ENCODE results near the gene PRRT1B. TPM values are rescaled to one million over a fixed set of nuclear protein-coding genes. Genes with fewer than 3 reads are reported as not detected.

The PRRT1B gene
- total and polyA plus RNA-seq, 4 donors = 0.19 to 1.1 (median 0.28) TPM; not detected in 1

- no peaks in the 10 kb centered on the region for H3K27me3 ChIP-seq (ENCODE audit: control insufficient read depth, insufficient read depth, low read length)
- H3K4me1 ChIP-seq (ENCODE audit: control insufficient read depth, insufficient read depth, low read length) = peaks cover 3% of the 10 kb centered on the region
- H3K4me3 ChIP-seq (ENCODE audit: low read depth, low read length) = no peak overlapping the region
- WGBS (ENCODE audit: insufficient coverage) = 84% methylated on average over 19 of the region's 21 CpGs
- H3K27ac ChIP-seq (ENCODE audit: low read depth, low read length) = no peak overlapping the region
- H3K36me3 ChIP-seq (ENCODE audit: control insufficient read depth, insufficient read depth, low read length) = peaks cover 95% of the 10 kb centered on the region
- H3K9me3 ChIP-seq (ENCODE audit: control insufficient read depth, insufficient read depth, low read length) = no peaks in the 10 kb centered on the region
- peak in 3 of 6 donors; percentile 11 to 78 (median 73) for DNase-seq (ENCODE audit: low read depth in 4 of 6, low spot score in 6 of 6)
Measured at GRCh38 chr9:131590907-131591844, 45.9 kb downstream of the PRRT1B start.

GRCh38 chr9:131591845-131592208 lies 46.5 kb downstream of the PRRT1B start:
- Histone ChIP-seq H3K27me3 (ENCODE audit: control insufficient read depth, insufficient read depth, low read length) (no peaks in the 10 kb centered on the region), H3K27ac (ENCODE audit: low read depth, low read length) (no peak overlapping the region), H3K4me3 (ENCODE audit: low read depth, low read length) (no peak overlapping the region), H3K9me3 (ENCODE audit: control insufficient read depth, insufficient read depth, low read length) (no peaks in the 10 kb centered on the region), H3K4me1 (ENCODE audit: control insufficient read depth, insufficient read depth, low read length) (peaks cover 3% of the 10 kb centered on the region), H3K36me3 (ENCODE audit: control insufficient read depth, insufficient read depth, low read length) (peaks cover 99% of the 10 kb centered on the region)
- 88% methylated on average over 1 of the region's 6 CpGs for WGBS (ENCODE audit: insufficient coverage)
- DNase-seq (ENCODE audit: low read depth in 4 of 6, low spot score in 6 of 6) = no peak

GRCh38 chr9:131593091-131593820 lies 47.9 kb downstream of the PRRT1B start:
- no peak for DNase-seq (ENCODE audit: low read depth in 4 of 6, low spot score in 6 of 6)
- Histone ChIP-seq H3K27ac (ENCODE audit: low read depth, low read length) (no peak overlapping the region), H3K4me3 (ENCODE audit: low read depth, low read length) (no peak overlapping the region), H3K9me3 (ENCODE audit: control insufficient read depth, insufficient read depth, low read length) (no peaks in the 10 kb centered on the region), H3K4me1 (ENCODE audit: control insufficient read depth, insufficient read depth, low read length) (peaks cover 3% of the 10 kb centered on the region), H3K27me3 (ENCODE audit: control insufficient read depth, insufficient read depth, low read length) (no peaks in the 10 kb centered on the region), H3K36me3 (ENCODE audit: control insufficient read depth, insufficient read depth, low read length) (peaks cover 99% of the 10 kb centered on the region)
- 90% methylated on average over 12 of the region's 15 CpGs for WGBS (ENCODE audit: insufficient coverage)

DNA sequence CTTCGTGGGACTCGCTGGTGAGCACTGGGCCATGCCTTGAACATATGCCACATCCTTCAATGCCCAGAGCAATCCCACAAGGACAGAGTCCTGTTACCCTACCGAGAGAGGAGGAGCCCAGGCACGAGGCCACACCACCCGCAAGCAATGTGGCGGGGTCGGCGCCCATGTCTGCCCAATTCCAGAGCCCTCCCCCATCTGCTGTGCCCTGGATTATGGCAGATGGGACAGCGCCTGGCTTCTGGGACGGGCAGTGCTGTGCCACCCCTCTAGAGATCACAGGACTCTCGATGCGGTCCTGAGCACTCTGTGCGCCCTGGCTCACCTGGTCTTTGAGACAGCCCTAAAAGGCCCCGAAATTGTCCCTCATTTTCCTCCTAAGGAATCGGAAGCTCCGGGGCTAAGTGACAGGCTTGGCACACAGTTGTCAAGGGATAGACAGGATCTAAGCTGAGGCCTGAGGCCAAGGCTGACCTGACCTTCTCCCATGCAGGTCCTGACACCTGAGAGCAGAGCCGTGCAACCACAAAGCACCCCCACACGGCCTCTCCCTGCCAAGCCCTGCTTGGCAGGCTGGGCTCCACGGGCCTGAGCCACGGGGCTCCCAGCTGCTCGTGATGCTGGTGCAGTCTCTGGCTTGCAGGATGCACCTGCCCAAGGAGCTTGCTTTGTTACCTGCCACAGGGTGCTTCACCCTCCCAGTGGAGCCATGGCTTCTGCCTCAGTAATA lies 48.8 kb downstream of the PRRT1B start:
- Histone ChIP-seq H3K9me3 (ENCODE audit: control insufficient read depth, insufficient read depth, low read length) (no peaks in the 10 kb centered on the region), H3K4me1 (ENCODE audit: control insufficient read depth, insufficient read depth, low read length) (peaks cover 3% of the 10 kb centered on the region), H3K4me3 (ENCODE audit: low read depth, low read length) (no peak overlapping the region), H3K36me3 (ENCODE audit: control insufficient read depth, insufficient read depth, low read length) (peaks cover 97% of the 10 kb centered on the region), H3K27me3 (ENCODE audit: control insufficient read depth, insufficient read depth, low read length) (no peaks in the 10 kb centered on the region), H3K27ac (ENCODE audit: low read depth, low read length) (no peak overlapping the region)
- no peak for DNase-seq (ENCODE audit: low read depth in 4 of 6, low spot score in 6 of 6)
- WGBS (ENCODE audit: insufficient coverage) = 88% methylated on average over 21 of the region's 21 CpGs

- peaks cover 3% of the 10 kb centered on the region for H3K4me1 ChIP-seq (ENCODE audit: control insufficient read depth, insufficient read depth, low read length)
- no peaks in the 10 kb centered on the region for H3K9me3 ChIP-seq (ENCODE audit: control insufficient read depth, insufficient read depth, low read length)
- 90% methylated on average over 8 of the region's 20 CpGs for WGBS (ENCODE audit: insufficient coverage)
- H3K27ac ChIP-seq (ENCODE audit: low read depth, low read length) = no peak overlapping the region
- H3K36me3 ChIP-seq (ENCODE audit: control insufficient read depth, insufficient read depth, low read length) = peaks cover 97% of the 10 kb centered on the region
- no peak for DNase-seq (ENCODE audit: low read depth in 4 of 6, low spot score in 6 of 6)
- H3K27me3 ChIP-seq (ENCODE audit: control insufficient read depth, insufficient read depth, low read length) = no peaks in the 10 kb centered on the region
- no peak overlapping the region for H3K4me3 ChIP-seq (ENCODE audit: low read depth, low read length)
Measured at GRCh38 chr9:131594906-131595665, 49.8 kb downstream of the PRRT1B start.

- 95% methylated on average over 15 of the region's 20 CpGs for WGBS (ENCODE audit: insufficient coverage)
- DNase-seq (ENCODE audit: low read depth in 4 of 6, low spot score in 6 of 6) = no peak
Measured at GRCh38 chr9:131595696-131596429, 50.5 kb downstream of the PRRT1B start.

GRCh38 chr9:131596430-131596743 lies 51.1 kb downstream of the PRRT1B start:
- Histone ChIP-seq H3K9me3 (ENCODE audit: control insufficient read depth, insufficient read depth, low read length) (no peaks in the 10 kb centered on the region), H3K27me3 (ENCODE audit: control insufficient read depth, insufficient read depth, low read length) (no peaks in the 10 kb centered on the region), H3K27ac (ENCODE audit: low read depth, low read length) (no peak overlapping the region), H3K4me1 (ENCODE audit: control insufficient read depth, insufficient read depth, low read length) (no peaks in the 10 kb centered on the region), H3K36me3 (ENCODE audit: control insufficient read depth, insufficient read depth, low read length) (peaks cover 96% of the 10 kb centered on the region), H3K4me3 (ENCODE audit: low read depth, low read length) (no peak overlapping the region)
- 100% methylated on average over 4 of the region's 4 CpGs for WGBS (ENCODE audit: insufficient coverage)
- DNase-seq (ENCODE audit: low read depth in 4 of 6, low spot score in 6 of 6) = no peak

More at GRCh38 chr9:131595696-131596429, 50.5 kb downstream of the PRRT1B start:
- H3K4me1 ChIP-seq (ENCODE audit: control insufficient read depth, insufficient read depth, low read length) = no peaks in the 10 kb centered on the region
- H3K4me3 ChIP-seq (ENCODE audit: low read depth, low read length) = no peak overlapping the region
- H3K9me3 ChIP-seq (ENCODE audit: control insufficient read depth, insufficient read depth, low read length) = no peaks in the 10 kb centered on the region
- no peak overlapping the region for H3K27ac ChIP-seq (ENCODE audit: low read depth, low read length)
- H3K36me3 ChIP-seq (ENCODE audit: control insufficient read depth, insufficient read depth, low read length) = peaks cover 97% of the 10 kb centered on the region
- no peaks in the 10 kb centered on the region for H3K27me3 ChIP-seq (ENCODE audit: control insufficient read depth, insufficient read depth, low read length)

GRCh38 chr9:131597246-131597645 lies 51.9 kb downstream of the PRRT1B start:
- no peaks in the 10 kb centered on the region for H3K27me3 ChIP-seq (ENCODE audit: control insufficient read depth, insufficient read depth, low read length)
- H3K4me3 ChIP-seq (ENCODE audit: low read depth, low read length) = no peak overlapping the region
- no peaks in the 10 kb centered on the region for H3K9me3 ChIP-seq (ENCODE audit: control insufficient read depth, insufficient read depth, low read length)
- WGBS (ENCODE audit: insufficient coverage) = 69% methylated on average over 7 of the region's 7 CpGs
- H3K27ac ChIP-seq (ENCODE audit: low read depth, low read length) = no peak overlapping the region
- no peak for DNase-seq (ENCODE audit: low read depth in 4 of 6, low spot score in 6 of 6)
- peaks cover 96% of the 10 kb centered on the region for H3K36me3 ChIP-seq (ENCODE audit: control insufficient read depth, insufficient read depth, low read length)
- no peaks in the 10 kb centered on the region for H3K4me1 ChIP-seq (ENCODE audit: control insufficient read depth, insufficient read depth, low read length)
